K562 (cell line): Measurements from ENCODE around the gene VNN1. TPM values are rescaled to one million over a fixed set of nuclear protein-coding genes. Genes with fewer than 3 reads are reported as not detected.

Source experiments
- ATAC-seq: fragments of 200-7000 bp; cut with Tn5 transposase; 3 replicates; pipeline ENCODE4 v1.9.1; 2020; ENCODE audit warnings: moderate library complexity
- BruUV-seq: library from RNA; stranded (reverse); fragments of 400-500 nt; replicated peaks from 2 replicates; lab custom pipeline; 2021; lab: Mats Ljungman, UMichigan
- CTCF ChIA-PET: fragments of 300-600 bp; formaldehyde crosslinking; extraction: SDS; loops from one replicate; lab custom pipeline; 2021; ENCODE audit warnings: low intra/inter-chr PET ratio; lab: Yijun Ruan, JAX
- POLR2A ChIA-PET: fragments of 300-600, 350-650 bp; sonication (Branson Sonifier 250); formaldehyde crosslinking; extraction: SDS; loops from one replicate; lab custom pipeline; 2021; ENCODE audit warnings: antibody characterized with exemption, inconsistent platforms; lab: Yijun Ruan, JAX
- DNase-seq, 4 experiments: peaks; one replicate each; pipeline versions ENCODE4 v3.0.0 to v3.0.0-alpha.2; 2011 to 2018; ENCODE audit warnings: low spot score in 3 of 4, mixed read lengths in 3 of 4; ENCODE audit errors: extremely low read depth in 1 of 4
- FAIRE-seq: peaks from 2 replicates; lab custom pipeline; 2011; peaks lifted over from hg19 to GRCh38; lab: Jason Lieb, UNC
- H2AFZ ChIP-seq: 2 replicates; pipeline ENCODE4 v1.6.0; 2011; ENCODE audit warnings: low read depth, low read length, control low read depth, inconsistent platforms
- H3K27ac ChIP-seq: fragments of 200-600 bp; 3 replicates; pipeline ENCODE4 v1.8.0; 2011; ENCODE audit warnings: low read depth, mild to moderate bottlenecking, control low read depth, inconsistent platforms, low read length, moderate library complexity, mixed read lengths; ENCODE audit errors: extremely low read depth
- H3K27me3 ChIP-seq, 2 experiments: fragments of 300-600 bp in 1 of 2; 2 replicates in 1 of 2; 3 replicates in 1 of 2; pipeline versions ENCODE4 v1.6.0 to v1.8.0; 2011; ENCODE audit warnings: inconsistent platforms in 2 of 2, low read length in 2 of 2, mild to moderate bottlenecking in 1 of 2, mixed read lengths in 1 of 2, moderate library complexity in 1 of 2; ENCODE audit not compliant: control insufficient read depth in 2 of 2, insufficient read depth in 2 of 2
- H3K36me3 ChIP-seq: fragments of 300-600 bp; 3 replicates; pipeline ENCODE4 v1.8.0; 2011; ENCODE audit warnings: mild to moderate bottlenecking, low read length, inconsistent platforms; ENCODE audit not compliant: control insufficient read depth, insufficient read depth
- H3K4me1 ChIP-seq, 2 experiments: fragments of 200-600 bp in 1 of 2; replicated peaks in 1 of 2; 2 replicates in 1 of 2; 3 replicates in 1 of 2; pipeline versions ENCODE4 v1.5.1 to v1.8.0; 2011; ENCODE audit warnings: inconsistent platforms in 2 of 2, low read length in 2 of 2, mild to moderate bottlenecking in 1 of 2, mixed read lengths in 1 of 2, moderate library complexity in 1 of 2; ENCODE audit not compliant: control insufficient read depth in 2 of 2, insufficient read depth in 2 of 2
- H3K4me2 ChIP-seq: 2 replicates; pipeline ENCODE4 v1.6.1; 2011; ENCODE audit warnings: low read length, control low read depth, inconsistent platforms, mixed read lengths; ENCODE audit not compliant: insufficient read depth
- H3K4me3 ChIP-seq: fragments of 200-600 bp; sonication (generic), shearing (Covaris generic); 2 replicates; pipeline ENCODE4 v1.5.1; 2016; ENCODE audit warnings: control low read depth, inconsistent platforms
- H3K79me2 ChIP-seq: fragments of 200-600 bp; 3 replicates; pipeline ENCODE4 v1.8.0; 2011; ENCODE audit warnings: low read length, inconsistent platforms; ENCODE audit not compliant: control insufficient read depth, insufficient read depth
- H3K9ac ChIP-seq, 2 experiments: 2 replicates each; pipeline versions ENCODE4 v1.6.0 to v1.6.1; 2011; ENCODE audit warnings: low read depth in 2 of 2, low read length in 2 of 2, control low read depth in 1 of 2, inconsistent platforms in 1 of 2, mild to moderate bottlenecking in 1 of 2, mixed read lengths in 1 of 2; ENCODE audit not compliant: insufficient read depth in 1 of 2
- H3K9me1 ChIP-seq: one replicate; pipeline ENCODE4 v1.6.0; 2011; ENCODE audit warnings: inconsistent platforms, mild to moderate bottlenecking, low read length, moderate library complexity; ENCODE audit not compliant: control insufficient read depth, insufficient read depth
- H3K9me3 ChIP-seq: replicated peaks from 2 replicates; pipeline ENCODE4 v1.5.1; 2011; ENCODE audit warnings: low read depth, low read length, inconsistent platforms; ENCODE audit not compliant: control insufficient read depth, insufficient read depth
- H4K20me1 ChIP-seq: replicated peaks from 2 replicates; pipeline ENCODE4 v1.6.1; 2011; ENCODE audit warnings: low read length, inconsistent platforms, mixed read lengths; ENCODE audit not compliant: control insufficient read depth, insufficient read depth
- GATAD2B ChIP-seq: fragments of 450-650 bp; IDR thresholded peaks from 2 replicates; pipeline ENCODE4 v1.6.1; 2017; ENCODE audit warnings: mild to moderate bottlenecking, borderline replicate concordance
- KLF6 ChIP-seq: fragments of 250-450 bp; sonication (Bioruptor Pico); IDR thresholded peaks from 2 replicates; pipeline ENCODE4 v1.4.0; 2020; ENCODE audit warnings: mild to moderate bottlenecking, moderate library complexity, borderline replicate concordance
- MAFG ChIP-seq: fragments of 450-650 bp; conservative IDR thresholded peaks from 2 replicates; pipeline ENCODE4 v1.6.1; 2016; ENCODE audit warnings: missing genetic modification characterization, missing compliant biosample characterization
- MTA3 ChIP-seq: fragments of 450-650 bp; formaldehyde crosslinking; IDR thresholded peaks from 2 replicates; pipeline ENCODE4 v1.6.1; 2017; ENCODE audit warnings: mild to moderate bottlenecking, borderline replicate concordance
- PHF20 ChIP-seq: fragments of 450-650 bp; IDR thresholded peaks from 2 replicates; pipeline ENCODE4 v1.6.1; 2018; ENCODE audit not compliant: partially characterized antibody
- ZNF23 ChIP-seq: fragments of 250-450 bp; sonication (Bioruptor Pico); IDR thresholded peaks from 2 replicates; pipeline ENCODE4 v1.4.0; 2020; ENCODE audit warnings: mild to moderate bottlenecking
- WGBS: fragments of 100-300 bp; shearing (Covaris generic); methylation state at CpG from one replicate; pipeline ENCODE4 v1.1.6; 2016; ENCODE audit warnings: low coverage, mixed read lengths; ENCODE audit not compliant: insufficient coverage; ENCODE audit errors: missing lambda C conversion rate; 5-methylcytosine and 5-hydroxymethylcytosine counted together
- in situ Hi-C: fragments of 300-500 bp; cut with MboI; formaldehyde crosslinking; loops from 4 replicates; pipeline ENCODE4 v1.15.0; 2018; ENCODE audit warnings: inconsistent platforms, mixed read lengths
- intact Hi-C: fragments of 100-400 bp; cut with micrococcal nuclease; formaldehyde crosslinking; loops from 2 replicates; pipeline ENCODE4 v1.14.2; 2022
- polyA plus RNA-seq, 8 experiments: library from polyadenylated mRNA; depleted of rRNA in 4 of 8; stranded (reverse) in 5 of 8; unstranded in 3 of 8; fragments of >200 nt; fragmentation: Nextera tagmentation in 2 of 8; fragmentation: Illumina TruSeq in 1 of 8; extraction: Ambion mirVana in 2 of 8; extraction: Trizol in 1 of 8; gene quantifications; 2 replicates each; pipeline versions ENCODE4 v1.2.1 to v1.2.3, GENCODE V29; 2011 to 2014; ENCODE audit warnings: inconsistent platforms in 1 of 8, missing spikeins in 1 of 8
- total RNA-seq, 7 experiments: library from RNA; depleted of rRNA in 6 of 7; stranded (reverse); fragments of >200 nt in 6 of 7; fragmentation: Illumina TruSeq in 2 of 7; extraction: Trizol in 2 of 7; gene quantifications; 2 replicates each; pipeline versions ENCODE4 v1.2.1 to v1.2.3, GENCODE V29; 2011 to 2021; ENCODE audit warnings: low replicate concordance in 1 of 7

VNN1 gene
- total and polyA plus RNA-seq, 9 of the 15 experiments (the other 6 are each of a cell fraction or from before 2014, with no cell fraction given), result not detected

GRCh38 chr6:132714160-132714559 lies 305 bp upstream of the VNN1 start:
- TF ChIP-seq KLF6, result no peak
- TF ChIP-seq MTA3, result no peak
- TF ChIP-seq GATAD2B, result no peak
- TF ChIP-seq ZNF23 (CRISPR knock-in tag), result no peak
- no peak for TF ChIP-seq MAFG (tag)
- ChIA-PET POLR2A (no interaction called here), CTCF (no interaction called here)
- DNase-seq (no peak), ATAC-seq (no peak), FAIRE-seq (no peak)
- Histone ChIP-seq H3K4me2 (no peak overlapping the region), H3K27me3 (peaks cover 0 to 17% of the 10 kb centered on the region in 2 experiments; a peak in 2 of 5 replicates), H3K79me2 (no peaks in the 10 kb centered on the region), H3K4me1 (no peaks in the 10 kb centered on the region), H3K36me3 (no peaks in the 10 kb centered on the region), H3K9ac (no peak overlapping the region), H3K27ac (no peak overlapping the region), H3K4me3 (no peak overlapping the region), H3K9me1 (no peaks in the 10 kb centered on the region), H2AFZ (no peak overlapping the region), H3K9me3 (no peaks in the 10 kb centered on the region), H4K20me1 (no peaks in the 10 kb centered on the region)
- 0% methylated on average over 3 of the region's 3 CpGs for WGBS
- in situ Hi-C loops, result no loop called here
- no TSS peak for BruUV-seq
- intact Hi-C loops, result loop anchor here (2.0 kb wide), 1 partner anchor 183 kb away; no protein-coding TSS in a partner anchor

- no peak for TF ChIP-seq PHF20
- no peaks in the 10 kb centered on the region for H4K20me1 ChIP-seq
- H3K4me2 ChIP-seq, result no peak overlapping the region
- no peak for DNase-seq
- CTCF ChIA-PET, result no interaction called here
- H3K9me1 ChIP-seq, result no peaks in the 10 kb centered on the region
- 2% methylated on average over 4 of the region's 4 CpGs for WGBS
- H3K36me3 ChIP-seq, result no peaks in the 10 kb centered on the region
- intact Hi-C loops, result no loop called here
- no peak overlapping the region for H2AFZ ChIP-seq
- H3K27me3 ChIP-seq, result peaks cover 0 to 12% of the 10 kb centered on the region in 2 experiments; a peak in 2 of 5 replicates
- no peak for ATAC-seq
- POLR2A ChIA-PET, result interaction anchor here (1.2 kb wide), 1 partner anchor 102 kb away, joined by 4 read pairs; no protein-coding TSS in a partner anchor
- H3K9me3 ChIP-seq, result no peaks in the 10 kb centered on the region
- no peaks in the 10 kb centered on the region for H3K4me1 ChIP-seq
- no peak for FAIRE-seq
- H3K4me3 ChIP-seq, result no peak overlapping the region
- no peaks in the 10 kb centered on the region for H3K79me2 ChIP-seq
- H3K9ac ChIP-seq, result no peak overlapping the region
- no TSS peak for BruUV-seq
- in situ Hi-C loops, result no loop called here
- H3K27ac ChIP-seq, result no peak overlapping the region
Observed at GRCh38 chr6:132712366-132712765, 1.5 kb downstream of the VNN1 start.
